Measurements from ENCODE around the gene ALDH3B2. TPM values are rescaled to one million over a fixed set of nuclear protein-coding genes. Genes with fewer than 3 reads are reported as not detected.

Gene ALDH3B2
- total RNA-seq, 1 donor from 2014 or later = 0.67 TPM

- no peak for DNase-seq (ENCODE audit: low spot score, unreplicated experiment)
- Mint-ChIP-seq H3K9me3 (ENCODE audit: low read depth) (peaks cover 3% of the 10 kb centered on the region), H3K36me3 (ENCODE audit: insufficient read depth) (no peaks in the 10 kb centered on the region), H3K27me3 (peaks cover 24% of the 10 kb centered on the region), H3K27ac (no peak overlapping the region), H3K4me1 (ENCODE audit: low read depth) (peaks cover 16% of the 10 kb centered on the region), H3K4me3 (ENCODE audit: low read depth) (no peak overlapping the region)
- no peak for TF ChIP-seq CTCF (IDR thresholded peaks at IDR 0.05; ENCODE audit: unreplicated experiment)
These were observed 58.5 kb downstream of the ALDH3B2 start for GRCh38 chr11:67615728-67616430.

GRCh38 chr11:67614730-67615714 is 59.4 kb downstream of the ALDH3B2 start:
- H3K36me3 Mint-ChIP-seq (ENCODE audit: insufficient read depth) = no peaks in the 10 kb centered on the region
- H3K27me3 Mint-ChIP-seq = peaks cover 18% of the 10 kb centered on the region
- TF ChIP-seq CTCF (IDR thresholded peaks at IDR 0.05; ENCODE audit: unreplicated experiment) = peak; percentile 55
- no peak for DNase-seq (ENCODE audit: low spot score, unreplicated experiment)
- H3K4me1 Mint-ChIP-seq (ENCODE audit: low read depth) = peaks cover 10% of the 10 kb centered on the region
- peak overlapping the region; percentile 49 for H3K27ac Mint-ChIP-seq
- no peak overlapping the region for H3K4me3 Mint-ChIP-seq (ENCODE audit: low read depth)
- peaks cover 3% of the 10 kb centered on the region for H3K9me3 Mint-ChIP-seq (ENCODE audit: low read depth)

- H3K9me3 Mint-ChIP-seq (ENCODE audit: low read depth) = no peaks in the 10 kb centered on the region
- H3K4me3 Mint-ChIP-seq (ENCODE audit: low read depth) = no peak overlapping the region
- peaks cover 7% of the 10 kb centered on the region for H3K4me1 Mint-ChIP-seq (ENCODE audit: low read depth)
- peak; percentile 74 for TF ChIP-seq CTCF (IDR thresholded peaks at IDR 0.05; ENCODE audit: unreplicated experiment)
- H3K36me3 Mint-ChIP-seq (ENCODE audit: insufficient read depth) = peaks cover 3% of the 10 kb centered on the region
- H3K27me3 Mint-ChIP-seq = peaks cover 13% of the 10 kb centered on the region
- peak; percentile 65 for DNase-seq (ENCODE audit: low spot score, unreplicated experiment)
- peak overlapping the region; percentile 49 for H3K27ac Mint-ChIP-seq
These were observed 60.3 kb downstream of the ALDH3B2 start for GRCh38 chr11:67613960-67614715.

GRCh38 chr11:67613313-67613959 is 61.0 kb downstream of the ALDH3B2 start:
- Mint-ChIP-seq H3K27ac (no peak overlapping the region), H3K27me3 (peaks cover 13% of the 10 kb centered on the region), H3K36me3 (ENCODE audit: insufficient read depth) (peaks cover 5% of the 10 kb centered on the region), H3K9me3 (ENCODE audit: low read depth) (no peaks in the 10 kb centered on the region), H3K4me1 (ENCODE audit: low read depth) (peaks cover 7% of the 10 kb centered on the region), H3K4me3 (ENCODE audit: low read depth) (no peak overlapping the region)
- no peak for TF ChIP-seq CTCF (IDR thresholded peaks at IDR 0.05; ENCODE audit: unreplicated experiment)
- DNase-seq (ENCODE audit: low spot score, unreplicated experiment) = no peak

Measured in progenitor cell of endocrine pancreas (in vitro differentiated cells).